A549 (cell line): ENCODE data around the gene GBP4. TPM values are rescaled to one million over a fixed set of nuclear protein-coding genes. Genes with fewer than 3 reads are reported as not detected.

Source experiments
- ATAC-seq, 2 experiments: fragments of 200-7000 bp in 1 of 2; fragments of >200 bp in 1 of 2; cut with Nextera tagmentation in 1 of 2; cut with Tn5 transposase in 1 of 2; 3 replicates each; pipeline versions ENCODE4 v1.8.0 to v1.9.1; 2018 to 2020; ENCODE audit warnings: mild to moderate bottlenecking in 1 of 2, moderate library complexity in 1 of 2
- CTCF ChIA-PET: fragments of 300-600 bp; sonication (Branson Sonifier 250); formaldehyde crosslinking; extraction: SDS; loops from one replicate; lab custom pipeline; 2021; ENCODE audit warnings: antibody characterized with exemption, inconsistent platforms; lab: Yijun Ruan, JAX
- POLR2A ChIA-PET: fragments of 350-600 bp; formaldehyde crosslinking; extraction: SDS; loops from one replicate; lab custom pipeline; 2021; ENCODE audit warnings: antibody characterized with exemption, inconsistent platforms; lab: Yijun Ruan, JAX
- DNase-seq, 2 experiments: peaks; one replicate each; pipeline versions ENCODE4 v3.0.0 to v3.0.0-alpha.2; 2011 to 2016; ENCODE audit warnings: low read depth in 1 of 2, low spot score in 1 of 2
- FAIRE-seq: peaks from 2 replicates; lab custom pipeline; 2011; peaks lifted over from hg19 to GRCh38; lab: Jason Lieb, UNC
- H3K27ac ChIP-seq, 2 experiments: fragments of >200 bp; sonication (Bioruptor Twin); formaldehyde crosslinking; 3 replicates each; pipeline ENCODE4 v1.5.1; 2016 to 2017
- H3K4me1 ChIP-seq: fragments of >200 bp; sonication (Bioruptor Twin); formaldehyde crosslinking; 3 replicates; pipeline ENCODE4 v1.6.1; 2016
- H3K4me2 ChIP-seq: fragments of >200 bp; sonication (Bioruptor Twin); formaldehyde crosslinking; 3 replicates; pipeline ENCODE4 v1.6.1; 2016
- H3K4me3 ChIP-seq: fragments of >200 bp; sonication (Bioruptor Twin); formaldehyde crosslinking; 3 replicates; pipeline ENCODE4 v1.5.1; 2016
- H3K9me3 ChIP-seq: fragments of >200 bp; sonication (Bioruptor Twin); formaldehyde crosslinking; 3 replicates; pipeline ENCODE4 v1.6.1; 2016
- ATOH8 ChIP-seq: fragments of 250-450 bp; sonication (Bioruptor Pico); IDR thresholded peaks from 2 replicates; pipeline ENCODE4 v1.5.0; 2020; ENCODE audit warnings: low read depth, mild to moderate bottlenecking, moderate library complexity
- BHLHE40 ChIP-seq: IDR thresholded peaks from 2 replicates; pipeline ENCODE4 v1.6.1; 2012; ENCODE audit warnings: low read depth, low read length, inconsistent platforms
- CBX2 ChIP-seq: fragments of 200-600 bp; sonication (generic); IDR thresholded peaks from 2 replicates; pipeline ENCODE4 v1.6.1; 2016; ENCODE audit warnings: low read depth, mild to moderate bottlenecking, borderline replicate concordance
- CBX8 ChIP-seq: fragments of 200-600 bp; sonication (generic); IDR thresholded peaks from 2 replicates; pipeline ENCODE4 v1.6.1; 2016
- CHD4 ChIP-seq: fragments of 200-600 bp; sonication (generic); IDR thresholded peaks from 2 replicates; pipeline ENCODE4 v1.6.1; 2016; ENCODE audit warnings: antibody characterized with exemption, mild to moderate bottlenecking, borderline replicate concordance
- HDAC2 ChIP-seq: fragments of 200-600 bp; sonication (generic); IDR thresholded peaks from 2 replicates; pipeline ENCODE4 v1.6.1; 2016
- HOXA7 ChIP-seq: fragments of 250-450 bp; sonication (Bioruptor Pico); IDR thresholded peaks from 2 replicates; pipeline ENCODE4 v1.5.0; 2020; ENCODE audit warnings: mild to moderate bottlenecking, moderate library complexity
- HOXB13 ChIP-seq: fragments of 250-450 bp; sonication (Bioruptor Pico); IDR thresholded peaks from 2 replicates; pipeline ENCODE4 v1.5.0; 2020; ENCODE audit warnings: low read depth, mild to moderate bottlenecking, moderate library complexity
- JUNB ChIP-seq: fragments of >200 bp; sonication (Bioruptor Twin); formaldehyde crosslinking; IDR thresholded peaks from 2 replicates; pipeline ENCODE4 v1.6.1; 2016
- KDM1A ChIP-seq: fragments of 200-600 bp; sonication (generic); IDR thresholded peaks from 2 replicates; pipeline ENCODE4 v1.6.1; 2016; ENCODE audit warnings: low read depth, mild to moderate bottlenecking
- MYC ChIP-seq: IDR thresholded peaks from 2 replicates; pipeline ENCODE4 v1.6.1; 2012; ENCODE audit warnings: mild to moderate bottlenecking, inconsistent platforms, low read length, improper control_type of control experiment, borderline replicate concordance
- NFE2L2 ChIP-seq: fragments of 150-350 bp; conservative IDR thresholded peaks from 2 replicates; pipeline ENCODE4 v1.6.1; 2014; ENCODE audit warnings: low read length
- PHF8 ChIP-seq: fragments of 200-600 bp; sonication (generic); IDR thresholded peaks from 2 replicates; pipeline ENCODE4 v1.6.1; 2016; ENCODE audit warnings: low read depth, mild to moderate bottlenecking, antibody characterized with exemption, moderate library complexity, borderline replicate concordance
- POLR2A ChIP-seq: IDR thresholded peaks from 2 replicates; pipeline ENCODE4 v1.6.1; 2012; ENCODE audit warnings: mild to moderate bottlenecking, low read length
- POLR2AphosphoS2 ChIP-seq: conservative IDR thresholded peaks from 2 replicates; pipeline ENCODE4 v1.6.1; 2012; ENCODE audit warnings: low read length, improper control_type of control experiment, inconsistent platforms
- RCOR1 ChIP-seq: fragments of 150-350 bp; IDR thresholded peaks from 2 replicates; pipeline ENCODE4 v1.6.1; 2014; ENCODE audit warnings: antibody characterized with exemption, low read length, low read depth
- REST ChIP-seq: fragments of 200-600 bp; sonication (generic); IDR thresholded peaks from 2 replicates; pipeline ENCODE4 v1.6.1; 2016; ENCODE audit warnings: antibody characterized with exemption, mild to moderate bottlenecking, moderate library complexity
- RFX5 ChIP-seq: fragments of 450-650 bp; IDR thresholded peaks from 2 replicates; pipeline ENCODE4 v1.7.1; 2014; ENCODE audit warnings: antibody characterized with exemption, mild to moderate bottlenecking, moderate library complexity
- RNF2 ChIP-seq: fragments of 200-600 bp; sonication (generic); IDR thresholded peaks from 2 replicates; pipeline ENCODE4 v1.6.1; 2016; ENCODE audit warnings: low read depth, mild to moderate bottlenecking, antibody characterized with exemption, moderate library complexity, borderline replicate concordance
- SREBF2 ChIP-seq: fragments of 450-650 bp; IDR thresholded peaks from 2 replicates; pipeline ENCODE4 v1.6.1; 2014; ENCODE audit warnings: mild to moderate bottlenecking, moderate library complexity
- WGBS: methylation state at CpG from one replicate; pipeline ENCODE4 v1.1.6; 2017; ENCODE audit errors: missing lambda C conversion rate; 5-methylcytosine and 5-hydroxymethylcytosine counted together
- polyA plus RNA-seq, 4 experiments: library from polyadenylated mRNA; depleted of rRNA in 3 of 4; stranded (reverse); fragments of >200 nt; fragmentation: RNase III in 1 of 4; extraction: RNeasy Plus Mini Kit Qiagen cat#74134 plus additional on column Dnase treatment in 1 of 4; gene quantifications; 2 replicates in 3 of 4; 3 replicates in 1 of 4; pipeline ENCODE4 v1.2.3, GENCODE V29; 2011 to 2017
- TF ChIP-seq, protein P1 (sequence below): fragments of 250-450 bp; sonication (Bioruptor Pico); IDR thresholded peaks from 2 replicates; pipeline ENCODE4 v1.5.0; 2021; ENCODE audit warnings: mild to moderate bottlenecking, moderate library complexity, borderline replicate concordance

GBP4 gene
- polyA plus RNA-seq, 2 of the 4 experiments (the other 2 are of a cell fraction), result not detected

DNA sequence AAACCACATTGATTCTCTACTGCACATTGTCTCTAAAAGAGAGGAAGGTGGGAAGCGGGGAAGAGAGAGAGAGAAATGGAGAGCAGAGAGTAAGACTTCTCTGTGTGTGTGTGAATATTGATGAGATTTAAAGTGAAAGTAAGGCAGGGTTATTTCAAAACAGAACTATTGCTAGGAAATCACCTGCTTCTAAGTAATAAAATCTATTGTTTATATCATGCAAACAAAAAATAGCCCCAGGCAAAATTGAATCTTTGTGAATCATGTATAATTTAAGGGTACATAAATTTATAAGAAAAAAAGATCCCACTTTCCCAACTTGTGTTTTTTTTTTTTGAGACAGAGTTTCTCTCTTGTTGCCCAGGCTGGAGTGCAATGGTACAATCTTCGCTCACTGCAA, 21.8 kb downstream of the GBP4 start:
- Histone ChIP-seq H3K4me2 (no peak overlapping the region), H3K4me1 (no peaks in the 10 kb centered on the region), H3K27ac (no peak overlapping the region), H3K9me3 (no peaks in the 10 kb centered on the region), H3K4me3 (no peak overlapping the region)
- DNase-seq (no peak), ATAC-seq (no peak), FAIRE-seq (no peak)
- ChIA-PET POLR2A (no interaction called here), CTCF (no interaction called here)
- TF ChIP-seq HDAC2, result no peak
- WGBS, result 81% methylated on average over 2 of the region's 2 CpGs

- no peak for FAIRE-seq
- no peaks in the 10 kb centered on the region for H3K4me1 ChIP-seq
- no peaks in the 10 kb centered on the region for H3K9me3 ChIP-seq
- no peak within 1 kb of the TSS for H3K27ac ChIP-seq
- TF ChIP-seq CHD4, result no peak
- no peak for TF ChIP-seq RNF2
- TF ChIP-seq BHLHE40, result no peak
- TF ChIP-seq CBX2, result no peak
- no peak for TF ChIP-seq PHF8
- no peak for TF ChIP-seq ATOH8 (CRISPR knock-in tag)
- TF ChIP-seq MYC, result no peak
- TF ChIP-seq REST, result no peak
- no peak for TF ChIP-seq RCOR1
- no peak for TF ChIP-seq HOXB13 (CRISPR knock-in tag)
- TF ChIP-seq, protein P1, sequence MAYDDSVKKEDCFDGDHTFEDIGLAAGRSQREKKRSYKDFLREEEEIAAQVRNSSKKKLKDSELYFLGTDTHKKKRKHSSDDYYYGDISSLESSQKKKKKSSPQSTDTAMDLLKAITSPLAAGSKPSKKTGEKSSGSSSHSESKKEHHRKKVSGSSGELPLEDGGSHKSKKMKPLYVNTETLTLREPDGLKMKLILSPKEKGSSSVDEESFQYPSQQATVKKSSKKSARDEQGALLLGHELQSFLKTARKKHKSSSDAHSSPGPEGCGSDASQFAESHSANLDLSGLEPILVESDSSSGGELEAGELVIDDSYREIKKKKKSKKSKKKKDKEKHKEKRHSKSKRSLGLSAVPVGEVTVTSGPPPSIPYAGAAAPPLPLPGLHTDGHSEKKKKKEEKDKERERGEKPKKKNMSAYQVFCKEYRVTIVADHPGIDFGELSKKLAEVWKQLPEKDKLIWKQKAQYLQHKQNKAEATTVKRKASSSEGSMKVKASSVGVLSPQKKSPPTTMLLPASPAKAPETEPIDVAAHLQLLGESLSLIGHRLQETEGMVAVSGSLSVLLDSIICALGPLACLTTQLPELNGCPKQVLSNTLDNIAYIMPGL (CRISPR knock-in tag), result no peak
- TF ChIP-seq KDM1A, result no peak
- ATAC-seq, result no peak
- H3K4me3 ChIP-seq, result no peak within 1 kb of the TSS
- DNase-seq, result no peak
- no peak within 1 kb of the TSS for H3K4me2 ChIP-seq
- ChIA-PET CTCF (no interaction called here), POLR2A (no interaction called here)
Observed at GRCh38 chr1:89175601-89176256, 23.0 kb downstream of the GBP4 start, which contains the start of gene GBP7. TSS of gene GBP7 (minus strand) at chr1:89176003. CDS start at chr1:89171935, 4,068 bp downstream.

- DNase-seq (no peak), ATAC-seq (no peak), FAIRE-seq (no peak)
- CTCF ChIA-PET, result no interaction called here
- Histone ChIP-seq H3K4me1 (no peaks in the 10 kb centered on the region), H3K27ac (no peak overlapping the region), H3K9me3 (no peaks in the 10 kb centered on the region), H3K4me2 (no peak overlapping the region), H3K4me3 (no peak overlapping the region)
- TF ChIP-seq RFX5 (no peak), HOXA7 (no peak), JUNB (no peak), POLR2A (no peak), CBX8 (no peak), REST (no peak), SREBF2 (no peak), ATOH8 (CRISPR knock-in tag) (no peak), RCOR1 (no peak), CBX2 (no peak), POLR2AphosphoS2 (no peak), NFE2L2 (no peak), KDM1A (no peak)
- WGBS, result 28% methylated on average over 3 of the region's 3 CpGs
- POLR2A ChIA-PET, result no interaction called here
Observed at GRCh38 chr1:89174491-89174890, 24.3 kb downstream of the GBP4 start.
